K562 (cell line): ENCODE results near the gene GPX6. TPM values are rescaled to one million over a fixed set of nuclear protein-coding genes. Genes with fewer than 3 reads are reported as not detected.

Source experiments
- ADNP ChIP-seq: fragments of 200-800 bp; sonication (Bioruptor generic); IDR thresholded peaks from 2 replicates; pipeline ENCODE4 v1.6.1; 2016; ENCODE audit warnings: missing genetic modification characterization, missing compliant biosample characterization
- C11orf30 ChIP-seq: fragments of 450-650 bp; IDR thresholded peaks from 2 replicates; pipeline ENCODE4 v1.6.1; 2016; ENCODE audit warnings: low read depth, mild to moderate bottlenecking
- DIDO1 ChIP-seq: fragments of 450-650 bp; IDR thresholded peaks from 2 replicates; pipeline ENCODE4 v1.6.1; 2016; ENCODE audit warnings: low read depth, missing biosample characterization, missing genetic modification characterization
- FOS ChIP-seq: IDR thresholded peaks from 3 replicates; pipeline ENCODE4 v1.6.1; 2011; ENCODE audit not compliant: insufficient read length; ENCODE audit errors: extremely low read depth
- GATAD2B ChIP-seq: fragments of 450-650 bp; IDR thresholded peaks from 2 replicates; pipeline ENCODE4 v1.6.1; 2017; ENCODE audit warnings: mild to moderate bottlenecking, borderline replicate concordance
- GTF2E2 ChIP-seq: fragments of 200-800 bp; sonication (Bioruptor generic); IDR thresholded peaks from 2 replicates; pipeline ENCODE4 v1.6.1; 2016; ENCODE audit warnings: missing genetic modification characterization, missing compliant biosample characterization
- HNRNPK ChIP-seq: fragments of 200-400 bp; formaldehyde crosslinking; IDR thresholded peaks from one replicate; pipeline ENCODE4 v1.6.1; 2018; ENCODE audit warnings: mild to moderate bottlenecking, low read depth, low read length; ENCODE audit not compliant: poor library complexity, severe bottlenecking
- MTA3 ChIP-seq: fragments of 450-650 bp; formaldehyde crosslinking; IDR thresholded peaks from 2 replicates; pipeline ENCODE4 v1.6.1; 2017; ENCODE audit warnings: mild to moderate bottlenecking, borderline replicate concordance
- NR3C1 ChIP-seq: sonication (generic); formaldehyde crosslinking; IDR thresholded peaks from 2 replicates; pipeline ENCODE4 v1.8.1; 2022; ENCODE audit warnings: missing genetic modification reagents
- POLR2A ChIP-seq: fragments of 450-650 bp; conservative IDR thresholded peaks from 2 replicates; pipeline ENCODE4 v1.6.1; 2016
- POLR2AphosphoS2 ChIP-seq: IDR thresholded peaks from 2 replicates; pipeline ENCODE4 v1.6.1; 2012; ENCODE audit warnings: low read length, improper control_type of control experiment
- SAFB2 ChIP-seq: fragments of 200-400 bp; formaldehyde crosslinking; IDR thresholded peaks from 2 replicates; pipeline ENCODE4 v1.6.1; 2018; ENCODE audit warnings: borderline replicate concordance, low read length, low read depth, moderate library complexity; ENCODE audit not compliant: severe bottlenecking
- XRCC3 ChIP-seq: fragments of 450-650 bp; IDR thresholded peaks from 2 replicates; pipeline ENCODE4 v1.6.1; 2017; ENCODE audit warnings: mild to moderate bottlenecking, moderate library complexity
- ZNF239 ChIP-seq: fragments of 250-450 bp; sonication (Bioruptor Pico); IDR thresholded peaks from 2 replicates; pipeline ENCODE4 v1.4.0; 2020; ENCODE audit warnings: mild to moderate bottlenecking
- ZNF584 ChIP-seq: fragments of 200-800 bp; sonication (Bioruptor generic); IDR thresholded peaks from 2 replicates; pipeline ENCODE4 v1.6.1; 2016; ENCODE audit warnings: low read depth, mild to moderate bottlenecking, missing genetic modification characterization, missing compliant biosample characterization
- ZNF780A ChIP-seq: fragments of 250-450 bp; sonication (Bioruptor Pico); IDR thresholded peaks from 2 replicates; pipeline ENCODE4 v1.5.0; 2021; ENCODE audit warnings: mild to moderate bottlenecking
- ZNF79 ChIP-seq: fragments of 250-450 bp; sonication (Bioruptor Pico); IDR thresholded peaks from 2 replicates; pipeline ENCODE4 v1.4.0; 2020; ENCODE audit warnings: low read depth, mild to moderate bottlenecking, moderate library complexity
- ZNF830 ChIP-seq: fragments of 250-450 bp; sonication (Bioruptor Pico); IDR thresholded peaks from 2 replicates; pipeline ENCODE4 v1.5.0; 2021; ENCODE audit warnings: mild to moderate bottlenecking
- polyA plus RNA-seq, 8 experiments: library from polyadenylated mRNA; depleted of rRNA in 4 of 8; stranded (reverse) in 5 of 8; unstranded in 3 of 8; fragments of >200 nt; fragmentation: Nextera tagmentation in 2 of 8; fragmentation: Illumina TruSeq in 1 of 8; extraction: Ambion mirVana in 2 of 8; extraction: Trizol in 1 of 8; gene quantifications; 2 replicates each; pipeline versions ENCODE4 v1.2.1 to v1.2.3, GENCODE V29; 2011 to 2014; ENCODE audit warnings: inconsistent platforms in 1 of 8, missing spikeins in 1 of 8
- total RNA-seq, 7 experiments: library from RNA; depleted of rRNA in 6 of 7; stranded (reverse); fragments of >200 nt in 6 of 7; fragmentation: Illumina TruSeq in 2 of 7; extraction: Trizol in 2 of 7; gene quantifications; 2 replicates each; pipeline versions ENCODE4 v1.2.1 to v1.2.3, GENCODE V29; 2011 to 2021; ENCODE audit warnings: low replicate concordance in 1 of 7
- TF ChIP-seq, protein P1 (sequence below): IDR thresholded peaks from 2 replicates; pipeline ENCODE4 v1.6.1; 2016; ENCODE audit warnings: missing genetic modification characterization, missing compliant biosample characterization
- TF ChIP-seq, protein P2 (sequence below): fragments of 250-450 bp; sonication (Bioruptor Pico); IDR thresholded peaks from 2 replicates; pipeline ENCODE4 v1.6.1; 2021; ENCODE audit warnings: mild to moderate bottlenecking
- TF ChIP-seq, protein P3 (sequence below): fragments of 250-450 bp; sonication (Bioruptor Pico); IDR thresholded peaks from 2 replicates; pipeline ENCODE4 v1.5.0; 2021
- TF ChIP-seq, protein P4 (sequence below): fragments of 250-450 bp; sonication (Bioruptor Pico); IDR thresholded peaks from 2 replicates; pipeline ENCODE4 v1.5.0; 2020; ENCODE audit warnings: mild to moderate bottlenecking, borderline replicate concordance
- TF ChIP-seq, protein P5 (sequence below): fragments of 250-450 bp; sonication (Bioruptor Pico); IDR thresholded peaks from 2 replicates; pipeline ENCODE4 v1.8.0; 2022; ENCODE audit warnings: inconsistent platforms, mild to moderate bottlenecking, moderate library complexity, borderline replicate concordance

Gene GPX6
- total and polyA plus RNA-seq, 9 of the 15 experiments (the other 6 are each of a cell fraction or from before 2014, with no cell fraction given): not detected

DNA sequence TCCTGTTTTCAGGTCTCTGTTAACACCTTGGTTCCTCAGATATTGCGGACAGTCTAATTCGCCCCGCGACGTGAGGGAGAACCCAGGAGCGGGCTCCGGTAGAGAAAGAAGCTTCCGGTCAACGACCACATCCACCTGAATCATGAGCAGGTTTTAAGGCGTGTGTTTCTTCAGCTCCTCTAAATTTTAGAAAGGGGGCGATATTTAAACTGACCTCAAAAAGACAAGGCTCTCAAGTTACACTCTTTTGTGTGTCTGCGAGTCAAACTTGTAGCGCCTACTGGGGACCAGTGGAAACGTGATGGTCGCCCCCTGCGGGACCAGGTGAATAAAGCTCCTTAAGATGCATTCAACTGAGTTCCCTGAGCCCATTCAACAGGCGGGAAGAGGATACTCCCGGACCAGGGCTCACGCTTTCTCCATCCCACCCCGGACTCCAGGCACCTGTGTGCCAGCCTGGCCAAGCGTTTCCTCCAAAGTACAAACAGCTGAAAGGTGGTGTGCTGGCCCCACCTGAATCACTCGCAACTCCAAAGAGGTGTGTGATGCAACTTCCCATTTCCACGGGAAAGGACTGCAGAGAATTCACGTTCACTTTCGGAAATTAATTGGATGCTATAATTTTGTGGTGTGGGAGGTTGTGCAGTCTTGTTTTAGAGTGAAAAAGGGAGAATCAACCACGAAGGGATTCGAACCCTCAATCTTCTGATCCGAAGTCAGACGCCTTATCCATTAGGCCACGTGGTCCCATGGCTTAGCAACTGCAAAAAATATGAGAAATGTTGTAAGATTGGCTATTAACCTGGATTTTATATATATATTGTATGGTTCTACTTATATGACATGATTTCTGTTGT lies 27.1 kb upstream of the GPX6 start (continued):
- TF ChIP-seq, protein P1, sequence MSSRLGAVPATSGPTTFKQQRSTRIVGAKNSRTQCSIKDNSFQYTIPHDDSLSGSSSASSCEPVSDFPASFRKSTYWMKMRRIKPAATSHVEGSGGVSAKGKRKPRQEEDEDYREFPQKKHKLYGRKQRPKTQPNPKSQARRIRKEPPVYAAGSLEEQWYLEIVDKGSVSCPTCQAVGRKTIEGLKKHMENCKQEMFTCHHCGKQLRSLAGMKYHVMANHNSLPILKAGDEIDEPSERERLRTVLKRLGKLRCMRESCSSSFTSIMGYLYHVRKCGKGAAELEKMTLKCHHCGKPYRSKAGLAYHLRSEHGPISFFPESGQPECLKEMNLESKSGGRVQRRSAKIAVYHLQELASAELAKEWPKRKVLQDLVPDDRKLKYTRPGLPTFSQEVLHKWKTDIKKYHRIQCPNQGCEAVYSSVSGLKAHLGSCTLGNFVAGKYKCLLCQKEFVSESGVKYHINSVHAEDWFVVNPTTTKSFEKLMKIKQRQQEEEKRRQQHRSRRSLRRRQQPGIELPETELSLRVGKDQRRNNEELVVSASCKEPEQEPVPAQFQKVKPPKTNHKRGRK (tag): no peak
- TF ChIP-seq DIDO1 (no peak), FOS (no peak), GATAD2B (peak; percentile 96; the same call in 1 of the 2 replicates), POLR2AphosphoS2 (no peak), ZNF584 (CRISPR knock-in tag) (no peak; the same call in 1 of the 2 replicates), POLR2A (no peak), ZNF780A (no peak), SAFB2 (no peak), NR3C1 (no peak), GTF2E2 (peak; percentile 87; the same call in 1 of the 2 replicates), ADNP (tag) (peak; percentile 99), MTA3 (peak; percentile 96), ZNF239 (CRISPR knock-in tag) (no peak), ZNF79 (CRISPR knock-in tag) (no peak), ZNF830 (CRISPR knock-in tag) (no peak), HNRNPK (no peak), C11orf30 (no peak; the same call in 1 of the 2 replicates), XRCC3 (0 out of 2 replicates have a peak, but pooled peaks have one; percentile 60)
- TF ChIP-seq, protein P2, sequence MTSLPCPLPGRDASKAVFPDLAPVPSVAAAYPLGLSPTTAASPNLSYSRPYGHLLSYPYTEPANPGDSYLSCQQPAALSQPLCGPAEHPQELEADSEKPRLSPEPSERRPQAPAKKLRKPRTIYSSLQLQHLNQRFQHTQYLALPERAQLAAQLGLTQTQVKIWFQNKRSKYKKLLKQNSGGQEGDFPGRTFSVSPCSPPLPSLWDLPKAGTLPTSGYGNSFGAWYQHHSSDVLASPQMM (CRISPR knock-in tag): no peak
- TF ChIP-seq, protein P3, sequence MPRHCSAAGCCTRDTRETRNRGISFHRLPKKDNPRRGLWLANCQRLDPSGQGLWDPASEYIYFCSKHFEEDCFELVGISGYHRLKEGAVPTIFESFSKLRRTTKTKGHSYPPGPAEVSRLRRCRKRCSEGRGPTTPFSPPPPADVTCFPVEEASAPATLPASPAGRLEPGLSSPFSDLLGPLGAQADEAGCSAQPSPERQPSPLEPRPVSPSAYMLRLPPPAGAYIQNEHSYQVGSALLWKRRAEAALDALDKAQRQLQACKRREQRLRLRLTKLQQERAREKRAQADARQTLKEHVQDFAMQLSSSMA (CRISPR knock-in tag): no peak
- TF ChIP-seq, protein P4, sequence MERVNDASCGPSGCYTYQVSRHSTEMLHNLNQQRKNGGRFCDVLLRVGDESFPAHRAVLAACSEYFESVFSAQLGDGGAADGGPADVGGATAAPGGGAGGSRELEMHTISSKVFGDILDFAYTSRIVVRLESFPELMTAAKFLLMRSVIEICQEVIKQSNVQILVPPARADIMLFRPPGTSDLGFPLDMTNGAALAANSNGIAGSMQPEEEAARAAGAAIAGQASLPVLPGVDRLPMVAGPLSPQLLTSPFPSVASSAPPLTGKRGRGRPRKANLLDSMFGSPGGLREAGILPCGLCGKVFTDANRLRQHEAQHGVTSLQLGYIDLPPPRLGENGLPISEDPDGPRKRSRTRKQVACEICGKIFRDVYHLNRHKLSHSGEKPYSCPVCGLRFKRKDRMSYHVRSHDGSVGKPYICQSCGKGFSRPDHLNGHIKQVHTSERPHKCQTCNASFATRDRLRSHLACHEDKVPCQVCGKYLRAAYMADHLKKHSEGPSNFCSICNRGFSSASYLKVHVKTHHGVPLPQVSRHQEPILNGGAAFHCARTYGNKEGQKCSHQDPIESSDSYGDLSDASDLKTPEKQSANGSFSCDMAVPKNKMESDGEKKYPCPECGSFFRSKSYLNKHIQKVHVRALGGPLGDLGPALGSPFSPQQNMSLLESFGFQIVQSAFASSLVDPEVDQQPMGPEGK: no peak
- TF ChIP-seq, protein P5, sequence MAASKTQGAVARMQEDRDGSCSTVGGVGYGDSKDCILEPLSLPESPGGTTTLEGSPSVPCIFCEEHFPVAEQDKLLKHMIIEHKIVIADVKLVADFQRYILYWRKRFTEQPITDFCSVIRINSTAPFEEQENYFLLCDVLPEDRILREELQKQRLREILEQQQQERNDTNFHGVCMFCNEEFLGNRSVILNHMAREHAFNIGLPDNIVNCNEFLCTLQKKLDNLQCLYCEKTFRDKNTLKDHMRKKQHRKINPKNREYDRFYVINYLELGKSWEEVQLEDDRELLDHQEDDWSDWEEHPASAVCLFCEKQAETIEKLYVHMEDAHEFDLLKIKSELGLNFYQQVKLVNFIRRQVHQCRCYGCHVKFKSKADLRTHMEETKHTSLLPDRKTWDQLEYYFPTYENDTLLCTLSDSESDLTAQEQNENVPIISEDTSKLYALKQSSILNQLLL: no peak
